ENCODE measurements around the gene ESR1.

- no peak for TF ChIP-seq CTCF (IDR thresholded peaks at IDR 0.05)
- no peak for TF ChIP-seq POLR2A (IDR thresholded peaks at IDR 0.05)
Observed at GRCh38 chr6:152164957-152165356, 357.5 kb downstream of the ESR1 start.
